Chondrocyte (in vitro differentiated cells): ENCODE data around the gene CDC42EP4. TPM values are rescaled to one million over a fixed set of nuclear protein-coding genes. Genes with fewer than 3 reads are reported as not detected.
A peak's percentile ranks its signal among the peaks of the same experiment; 100 is the strongest.

Source experiments
- DNase-seq: peaks from one replicate; pipeline ENCODE4 v3.0.0; 2021; ENCODE audit warnings: mixed read lengths, low spot score
- H3K27ac Mint-ChIP-seq: one replicate; pipeline ENCODE4 v1.8.0; 2021; ENCODE audit warnings: mild to moderate bottlenecking, moderate library complexity, mixed read lengths; ENCODE audit not compliant: unreplicated experiment
- H3K27me3 Mint-ChIP-seq: 2 replicates; pipeline ENCODE4 v1.8.0; 2021; ENCODE audit warnings: low read depth, mixed read lengths
- H3K36me3 Mint-ChIP-seq: 2 replicates; pipeline ENCODE4 v1.8.0; 2021; ENCODE audit warnings: low read depth, mixed read lengths
- H3K4me1 Mint-ChIP-seq: 2 replicates; pipeline ENCODE4 v1.8.0; 2021; ENCODE audit warnings: low read depth, mild to moderate bottlenecking, mixed read lengths
- H3K4me3 Mint-ChIP-seq: one replicate; pipeline ENCODE4 v1.8.0; 2021; ENCODE audit warnings: mild to moderate bottlenecking, moderate library complexity, mixed read lengths; ENCODE audit not compliant: unreplicated experiment
- H3K9me3 Mint-ChIP-seq: 2 replicates; pipeline ENCODE4 v1.8.0; 2021; ENCODE audit warnings: low read depth, mixed read lengths
- CTCF ChIP-seq: fragments of 200-600 bp; sonication (generic); IDR thresholded peaks from 2 replicates; pipeline ENCODE4 v1.5.0; 2021; ENCODE audit warnings: antibody characterized with exemption, mild to moderate bottlenecking, moderate library complexity
- total RNA-seq: library from RNA; stranded (reverse); gene quantifications from 3 replicates; pipeline ENCODE4 v1.2.1, GENCODE V29; 2021

Gene CDC42EP4
- total RNA-seq, 1 donor from 2014 or later: 10.5 TPM

DNA sequence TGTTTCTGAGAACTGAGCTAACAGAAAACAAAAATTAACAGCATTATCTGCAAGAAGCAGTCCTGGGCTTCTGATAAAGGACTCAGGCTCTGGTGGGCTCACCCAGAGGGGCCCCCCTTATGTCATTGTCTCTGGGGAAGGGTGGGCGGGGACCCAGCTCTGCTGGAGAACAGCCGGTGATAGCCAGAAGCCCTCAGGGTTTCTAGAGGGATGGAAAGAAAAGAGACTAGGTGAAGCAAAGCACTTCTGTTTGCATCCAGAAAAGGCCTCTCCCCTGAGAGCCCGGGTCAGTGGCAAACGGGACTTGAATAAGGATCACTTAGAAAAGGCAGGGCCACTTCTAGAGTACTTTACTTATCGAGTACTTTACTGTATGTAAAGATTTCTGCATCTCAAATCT is 7.0 kb upstream of the CDC42EP4 start:
- Mint-ChIP-seq H3K9me3 (peaks cover 4% of the 10 kb centered on the region), H3K4me3 (no peak overlapping the region), H3K27ac (no peak overlapping the region), H3K27me3 (no peaks in the 10 kb centered on the region), H3K4me1 (peaks cover 21% of the 10 kb centered on the region), H3K36me3 (no peaks in the 10 kb centered on the region)
- DNase-seq: no peak
- TF ChIP-seq CTCF: no peak

- Mint-ChIP-seq H3K27ac (no peak overlapping the region), H3K27me3 (no peaks in the 10 kb centered on the region), H3K4me3 (no peak overlapping the region), H3K4me1 (peaks cover 21% of the 10 kb centered on the region), H3K9me3 (peaks cover 4% of the 10 kb centered on the region), H3K36me3 (no peaks in the 10 kb centered on the region)
- no peak for DNase-seq
- no peak for TF ChIP-seq CTCF
These were observed 6.6 kb upstream of the CDC42EP4 start for GRCh38 chr17:73318427-73318813.

DNA sequence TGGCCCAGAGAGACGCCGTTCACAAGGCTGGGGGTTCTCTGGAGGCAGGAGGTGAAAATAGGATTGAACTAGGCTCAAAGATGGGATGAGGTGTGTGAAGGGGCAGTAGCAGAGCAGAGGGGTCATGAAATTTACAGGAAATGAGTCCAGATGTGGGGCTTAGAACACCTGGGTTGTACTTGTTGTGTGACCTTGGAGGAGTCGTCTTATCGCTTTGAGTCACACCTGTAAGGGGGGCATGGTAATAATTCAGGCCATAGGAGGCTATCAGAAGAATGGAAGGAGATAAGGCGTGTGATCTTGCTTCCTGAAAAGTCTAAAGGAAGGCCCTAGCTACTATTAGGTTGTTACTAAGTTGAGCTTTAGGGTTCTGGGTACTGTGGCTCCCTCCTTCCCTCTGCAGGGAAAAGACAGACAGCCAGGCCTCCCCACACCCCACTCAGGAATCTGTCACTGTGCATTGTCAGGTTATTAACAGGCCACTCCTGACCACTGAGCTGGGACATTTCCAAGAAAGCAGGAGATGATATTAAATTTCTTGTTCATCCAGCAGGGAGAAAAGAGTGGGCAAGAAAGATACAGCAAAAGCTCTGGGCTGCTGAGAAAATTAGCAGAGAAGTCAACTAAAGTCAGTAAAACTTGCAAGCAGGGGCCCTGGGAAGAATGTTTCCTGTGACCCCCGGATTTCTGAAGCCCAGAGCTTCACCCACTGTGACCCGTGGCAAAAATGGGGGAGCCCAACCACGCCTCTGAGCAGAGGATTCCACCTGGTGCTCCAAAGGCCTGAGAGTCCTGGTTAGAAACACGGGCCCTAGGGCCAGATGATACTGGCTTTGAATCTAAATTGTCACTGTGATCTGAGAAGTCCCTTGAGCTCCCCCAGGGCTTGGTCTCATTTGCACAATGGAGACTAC is 6.0 kb upstream of the CDC42EP4 start:
- Mint-ChIP-seq H3K36me3 (no peaks in the 10 kb centered on the region), H3K9me3 (peaks cover 4% of the 10 kb centered on the region), H3K4me1 (peaks cover 21% of the 10 kb centered on the region), H3K27me3 (no peaks in the 10 kb centered on the region), H3K27ac (peak overlapping the region; percentile 24), H3K4me3 (no peak overlapping the region)
- no peak for DNase-seq
- no peak for TF ChIP-seq CTCF

GRCh38 chr17:73316919-73317505 is 5.2 kb upstream of the CDC42EP4 start:
- TF ChIP-seq CTCF: no peak
- no peak for DNase-seq
- Mint-ChIP-seq H3K36me3 (no peaks in the 10 kb centered on the region), H3K9me3 (no peaks in the 10 kb centered on the region), H3K27ac (no peak overlapping the region), H3K4me3 (no peak overlapping the region), H3K27me3 (no peaks in the 10 kb centered on the region), H3K4me1 (peaks cover 21% of the 10 kb centered on the region)

GRCh38 chr17:73315471-73315870 is 3.7 kb upstream of the CDC42EP4 start:
- Mint-ChIP-seq H3K36me3 (no peaks in the 10 kb centered on the region), H3K9me3 (no peaks in the 10 kb centered on the region), H3K4me1 (peaks cover 17% of the 10 kb centered on the region), H3K4me3 (no peak overlapping the region), H3K27me3 (no peaks in the 10 kb centered on the region), H3K27ac (no peak overlapping the region)
- no peak for TF ChIP-seq CTCF
- no peak for DNase-seq
